Right ventricle myocardium superior (tissue), 1 donor: Measurements from ENCODE around the gene CST11. TPM values are rescaled to one million over a fixed set of nuclear protein-coding genes. Genes with fewer than 3 reads are reported as not detected.
A peak's percentile ranks its signal among the peaks of the same experiment; 100 is the strongest.

Experiments
- ATAC-seq: fragments of 200-7000 bp; cut with Tn5 transposase; one replicate; pipeline ENCODE4 v1.9.1; 2020; ENCODE audit warnings: mild to moderate bottlenecking; ENCODE audit not compliant: poor library complexity
- DNase-seq: peaks from one replicate; pipeline ENCODE4 v3.0.0-alpha.2; 2020
- intact Hi-C: fragments of 100-400 bp; cut with DNase I; formaldehyde crosslinking; loops from one replicate; pipeline ENCODE4 v1.11.2; 2022
- total RNA-seq: library from RNA; stranded (reverse); fragmentation: NEBNext Ultra II Directional; extraction: Animal tissue kit (Norgen Biotek cat#: 25700); gene quantifications from one replicate; pipeline ENCODE4 v1.2.1, GENCODE V29; 2021
- donor health status: DM: no; HTN: yes; CAD: no; lungs with severe emphysema.

Gene CST11
- total RNA-seq, 1 donor from 2014 or later: not detected

DNA sequence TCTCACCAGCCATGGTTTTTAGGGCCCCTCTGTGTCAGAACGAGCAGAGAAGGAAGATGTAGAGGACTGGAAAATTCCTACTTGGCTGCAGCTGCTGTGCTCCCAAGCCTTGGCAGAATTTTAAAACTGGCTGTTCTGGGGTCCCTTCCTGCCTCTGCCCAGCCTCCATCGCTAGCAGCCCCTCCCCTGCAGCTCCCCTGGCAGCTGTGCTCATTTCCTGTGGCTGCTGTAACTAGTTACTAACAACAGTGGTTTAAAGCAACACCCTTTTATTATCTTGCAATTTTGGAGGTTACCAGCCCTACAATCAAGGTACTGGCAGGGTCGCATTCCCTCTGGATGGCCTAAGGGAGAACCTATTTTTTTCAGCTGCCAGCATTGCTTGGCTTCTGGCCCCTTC lies 3.7 kb upstream of the CST11 start:
- intact Hi-C loops: no loop called here
- no peak for ATAC-seq
- DNase-seq: no peak

DNA sequence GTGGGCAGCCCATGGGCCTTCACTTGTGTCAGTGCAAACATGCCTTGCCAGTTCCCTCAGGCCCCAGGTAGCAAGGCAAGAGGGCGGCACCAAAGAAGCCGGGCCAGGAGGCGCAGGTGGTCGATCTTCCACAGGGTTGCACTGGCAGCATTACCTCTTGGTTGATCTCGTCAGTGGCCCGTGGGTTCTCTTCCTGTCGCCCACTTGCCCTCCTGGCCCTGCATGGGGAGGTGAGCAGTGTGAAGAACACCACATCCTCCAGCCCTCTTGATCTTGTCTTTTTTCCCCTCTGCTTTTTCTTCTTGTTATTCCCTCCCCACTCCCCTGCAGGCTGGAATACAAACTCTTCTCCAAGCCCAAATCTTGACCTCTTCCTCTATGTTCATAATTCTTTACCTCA lies 3.0 kb upstream of the CST11 start:
- ATAC-seq (no peak), DNase-seq (no peak)
- intact Hi-C loops: no loop called here

DNA sequence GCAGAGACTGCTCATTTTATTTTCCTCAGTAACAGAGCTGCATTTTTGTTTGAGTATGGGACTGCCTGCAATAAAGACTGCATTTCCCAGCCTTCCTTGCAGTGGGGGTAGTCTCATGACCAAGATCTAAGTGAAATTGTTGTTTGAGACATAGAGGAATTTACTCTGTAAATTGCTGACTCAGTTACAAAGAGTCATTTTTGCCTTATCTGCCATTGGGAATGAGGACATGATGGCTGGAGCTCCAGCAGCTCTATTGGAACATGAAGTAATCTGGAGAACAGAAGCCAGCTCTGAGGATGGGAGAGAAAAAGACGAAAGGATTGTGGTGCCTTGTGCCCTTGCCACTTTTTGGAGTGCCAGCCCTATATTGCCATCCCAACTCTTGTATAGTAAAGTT lies 2.1 kb upstream of the CST11 start:
- intact Hi-C loops: no loop called here
- ATAC-seq: no peak
- no peak for DNase-seq

DNA sequence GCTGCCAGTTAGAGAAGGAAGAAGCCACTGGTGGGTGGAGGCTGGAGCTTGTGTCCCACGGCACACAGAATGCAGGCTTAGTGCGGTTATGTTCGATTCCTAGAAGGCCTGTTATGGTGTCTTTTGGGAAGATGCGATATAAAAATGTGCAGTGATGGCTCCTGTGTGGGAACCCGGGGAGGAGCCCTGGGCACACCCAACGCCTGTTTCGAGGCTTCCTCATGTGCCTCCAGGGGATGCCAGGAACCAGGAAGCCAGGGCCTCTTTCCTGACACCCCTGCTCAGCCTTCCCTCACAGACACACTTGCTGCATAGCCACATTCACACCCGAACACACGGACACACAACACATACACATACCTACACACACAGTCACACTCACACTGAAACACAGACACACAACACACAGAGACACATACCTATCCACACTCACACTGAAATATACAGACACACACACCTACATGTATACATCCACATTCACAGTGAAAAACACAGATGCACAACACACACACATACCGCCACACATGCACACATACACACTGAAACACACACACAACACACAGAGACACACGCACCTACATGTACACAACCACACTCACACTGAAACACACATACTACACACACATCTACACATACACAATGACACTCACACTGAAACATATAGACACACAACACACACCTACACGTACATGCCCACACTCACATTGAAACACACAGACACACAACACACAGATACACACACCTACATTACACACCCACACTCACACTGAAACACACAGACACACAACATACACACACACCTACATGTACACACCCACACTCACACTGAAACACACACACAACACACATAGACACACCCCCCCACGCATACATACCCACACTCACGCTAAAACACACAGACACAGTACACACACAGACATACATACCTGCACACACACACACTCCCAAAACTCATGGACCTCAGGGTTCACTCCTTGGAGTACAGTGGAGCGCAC lies 1.2 kb upstream of the CST11 start:
- no peak for DNase-seq
- no peak for ATAC-seq
- intact Hi-C loops: no loop called here

DNA sequence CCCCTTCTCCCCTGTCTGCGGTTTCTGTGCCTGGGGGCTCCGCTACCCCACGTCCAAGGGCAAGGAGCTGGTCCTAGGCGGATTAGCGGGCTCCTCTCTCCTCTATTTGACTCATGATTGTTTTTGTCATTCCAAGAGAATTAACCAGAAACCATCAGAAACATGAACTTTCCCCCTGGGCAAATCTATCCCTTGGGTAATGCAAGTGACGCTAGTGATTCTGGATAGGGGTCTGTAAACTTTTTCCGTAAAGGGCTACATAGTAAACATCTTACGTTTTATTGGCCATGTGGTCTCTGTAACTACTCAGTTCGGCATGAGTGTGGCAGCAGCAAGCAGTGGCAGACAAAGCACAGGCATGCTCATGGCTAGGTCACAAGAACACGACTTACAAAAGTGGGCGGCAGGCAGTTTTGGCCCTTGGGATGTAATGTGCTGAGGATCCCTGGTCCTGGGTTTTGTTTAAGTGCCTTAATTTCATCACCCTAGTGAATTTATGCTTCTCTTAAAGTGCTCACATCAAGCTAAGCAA lies 654 bp downstream of the CST11 start:
- intact Hi-C loops: no loop called here

DNA sequence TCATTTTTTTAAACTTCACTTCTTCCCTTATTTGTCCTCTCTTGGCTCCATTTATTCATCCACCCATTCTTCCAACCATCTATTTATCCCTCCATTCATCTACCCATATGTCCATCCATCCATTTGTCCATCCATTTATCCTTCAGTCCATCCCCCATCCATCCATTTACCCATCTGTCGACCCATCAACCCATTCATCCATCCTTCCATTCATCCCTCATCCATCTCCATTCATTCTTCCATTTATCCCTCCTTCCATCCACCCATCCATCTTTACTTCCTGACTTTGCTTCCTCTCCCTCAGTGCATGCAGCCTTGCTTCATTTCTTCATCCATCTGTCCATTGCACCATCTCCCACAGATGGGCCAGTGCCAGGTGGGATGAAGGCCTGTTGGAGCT lies 1.8 kb downstream of the CST11 start:
- DNase-seq: no peak
- intact Hi-C loops: no loop called here
- ATAC-seq: no peak

More for the DNA sequence above, 654 bp downstream of the CST11 start:
- no peak for ATAC-seq
- no peak for DNase-seq

DNA sequence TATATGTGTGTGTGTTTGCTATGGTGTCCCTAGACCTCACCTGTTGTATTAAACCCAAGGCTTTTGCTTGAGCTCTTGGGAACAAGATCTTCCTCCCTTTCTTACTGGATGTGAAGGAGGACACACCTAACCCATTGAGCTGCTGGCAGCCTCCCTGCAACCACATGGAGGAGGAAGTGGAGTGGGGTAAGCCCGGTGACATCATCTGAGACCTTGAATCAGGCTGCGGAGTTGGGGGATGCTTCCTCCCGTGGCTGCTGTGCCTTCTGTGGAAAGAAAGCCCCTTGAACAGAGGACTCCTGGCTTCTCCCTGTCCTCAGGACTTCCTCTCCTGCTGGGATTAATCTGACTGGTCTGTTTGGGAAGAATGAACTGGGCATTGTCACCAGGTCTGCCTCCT lies 3.3 kb downstream of the CST11 start:
- ATAC-seq: no peak
- intact Hi-C loops: loop anchor here (10.0 kb wide), 1 partner anchor 155 kb away; the partner anchor contains the start of gene CST9
- DNase-seq: no peak

DNA sequence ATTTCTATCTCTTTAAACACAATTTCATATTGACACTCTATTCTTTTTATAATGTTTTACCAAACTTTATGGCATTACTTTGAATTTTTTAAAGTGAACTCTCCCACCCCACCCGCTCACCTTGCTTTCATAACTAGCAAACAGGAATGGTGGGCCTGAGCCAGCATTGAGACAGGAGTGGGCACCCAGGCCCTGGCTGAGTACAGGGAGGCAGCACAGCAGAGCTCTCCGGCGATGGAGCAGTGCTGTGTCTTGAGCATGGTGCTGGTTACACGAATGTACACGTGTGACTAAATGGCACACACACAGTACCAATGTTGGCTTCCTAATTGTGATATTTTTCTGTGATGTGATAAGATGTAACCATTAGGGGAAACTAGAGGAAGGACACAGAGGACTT lies 4.5 kb downstream of the CST11 start:
- intact Hi-C loops: loop anchor here (10.0 kb wide), 1 partner anchor 157 kb away; the partner anchor contains the start of gene CST9
- DNase-seq: no peak
- no peak for ATAC-seq

DNA sequence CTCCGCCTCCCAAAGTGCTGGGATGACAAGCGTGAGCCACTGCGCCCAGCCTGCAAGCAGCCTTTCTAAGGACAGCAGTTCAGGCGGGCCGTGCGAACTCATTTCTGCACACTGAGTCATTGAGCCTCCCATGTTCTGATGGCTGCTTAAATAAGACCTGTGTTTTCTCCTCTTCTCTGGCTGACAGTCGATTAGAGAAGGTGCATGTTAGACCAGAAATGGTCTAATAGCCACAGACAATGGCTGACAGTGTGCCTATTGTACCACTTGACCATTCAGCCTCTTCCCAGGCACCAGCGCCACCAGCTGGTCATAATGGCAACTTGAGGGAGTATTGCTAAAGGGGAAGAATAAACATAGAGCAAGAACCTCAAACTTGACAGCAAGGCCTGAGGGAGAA lies 6.2 kb downstream of the CST11 start:
- peak; percentile 82 for ATAC-seq
- peak; percentile 61 for DNase-seq
- intact Hi-C loops: loop anchor here (10.0 kb wide), 1 partner anchor 158 kb away; the partner anchor contains the start of gene CST9

DNA sequence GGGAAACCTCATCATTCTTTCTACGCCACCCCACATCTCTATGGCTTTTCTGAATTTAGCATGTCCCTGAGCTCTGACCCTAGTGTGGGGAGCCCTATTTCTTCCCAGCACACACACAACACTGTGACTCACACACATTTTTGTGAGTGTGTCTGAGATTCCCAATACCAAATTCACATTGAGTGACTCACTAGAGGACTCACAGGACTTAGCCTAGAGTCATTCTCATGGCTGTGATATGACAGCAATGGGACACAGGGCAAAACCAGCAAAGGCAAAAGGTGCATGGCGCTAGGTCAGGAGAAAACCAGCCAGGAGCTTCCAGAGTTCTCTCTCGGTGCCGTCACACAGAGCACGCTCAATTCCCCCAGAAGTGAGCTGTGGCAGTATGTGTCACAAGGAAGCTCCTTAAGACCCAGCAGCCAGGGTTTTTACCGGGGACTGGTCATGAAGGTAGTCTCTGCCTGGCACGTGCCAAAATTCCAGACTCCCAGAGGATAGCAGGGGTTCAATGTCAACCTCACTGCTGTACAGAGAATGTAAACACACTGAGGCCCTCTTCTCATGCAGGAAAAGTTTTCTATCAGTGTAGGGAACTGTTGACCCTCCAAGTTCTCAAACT lies 7.0 kb downstream of the CST11 start:
- intact Hi-C loops: loop anchor here (10.0 kb wide), 1 partner anchor 159 kb away; the partner anchor contains the start of gene CST9
- DNase-seq: no peak
- ATAC-seq: no peak

DNA sequence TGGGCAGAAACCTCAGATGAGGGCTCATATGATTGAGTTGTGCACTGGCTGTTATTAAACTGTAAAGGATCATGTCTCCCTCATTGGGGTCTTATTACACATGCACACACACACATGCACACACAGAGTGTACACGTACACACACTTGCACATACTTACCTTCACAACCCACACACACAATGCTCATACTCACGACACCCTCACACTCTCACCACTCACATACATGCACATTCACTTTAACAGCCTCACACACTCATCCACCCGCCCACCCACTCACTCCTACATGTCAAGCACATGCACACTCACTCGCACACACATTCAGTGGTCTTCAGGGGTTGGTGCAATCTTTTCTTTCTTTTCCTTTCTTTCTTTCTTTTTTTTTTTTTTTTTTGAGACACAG lies 7.8 kb downstream of the CST11 start:
- ATAC-seq (no peak), DNase-seq (no peak)
- intact Hi-C loops: loop anchor here (10.0 kb wide), 1 partner anchor 160 kb away; the partner anchor contains the start of gene CST9

DNA sequence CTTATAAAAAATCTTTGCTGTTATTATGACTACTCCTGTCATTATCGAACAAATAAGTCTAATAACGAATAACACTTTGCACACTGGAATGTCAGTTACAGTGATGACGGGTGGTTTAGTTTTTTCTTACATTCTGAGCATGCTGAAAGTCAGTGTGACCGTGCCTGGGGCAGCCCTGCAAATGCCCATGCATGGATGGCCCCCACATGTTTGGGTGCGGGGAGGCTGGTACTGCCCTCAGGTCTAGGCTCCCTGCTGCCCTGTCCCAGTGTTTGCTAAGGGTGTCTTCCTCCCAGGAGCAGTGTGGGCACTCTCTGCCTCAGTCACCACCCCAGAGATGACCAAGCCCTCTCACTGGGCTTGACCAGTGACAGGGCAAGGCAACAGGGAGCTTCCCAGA lies 10.2 kb downstream of the CST11 start:
- DNase-seq (no peak), ATAC-seq (no peak)
- intact Hi-C loops: loop anchor here (10.0 kb wide), 1 partner anchor 162 kb away; the partner anchor contains the start of gene CST9

DNA sequence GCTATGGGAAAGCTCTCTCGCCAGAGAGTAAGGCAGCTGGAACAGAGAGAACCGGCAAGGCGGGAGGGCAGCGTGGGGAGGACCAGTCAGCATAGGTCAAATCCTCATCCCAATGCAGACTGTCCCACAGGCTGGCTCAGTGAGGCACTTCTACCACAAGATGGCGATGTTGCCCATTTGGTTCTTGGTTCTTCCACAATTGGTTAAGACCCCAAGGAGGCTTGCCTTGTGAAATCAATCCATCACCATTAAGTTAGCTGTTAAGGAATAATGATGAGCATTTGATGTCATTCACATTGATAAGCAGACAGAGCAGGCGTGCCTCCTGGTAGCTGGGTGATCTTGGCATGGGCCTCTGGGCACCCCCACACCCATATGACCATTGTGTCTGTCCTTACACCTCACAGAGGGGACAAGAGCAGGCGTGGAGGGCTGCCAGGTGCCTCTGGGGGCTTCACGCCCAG lies 10.8 kb downstream of the CST11 start:
- DNase-seq: peak; percentile 57
- intact Hi-C loops: loop anchor here (10.0 kb wide), 1 partner anchor 163 kb away; the partner anchor contains the start of gene CST9
- ATAC-seq: peak; percentile 87

DNA sequence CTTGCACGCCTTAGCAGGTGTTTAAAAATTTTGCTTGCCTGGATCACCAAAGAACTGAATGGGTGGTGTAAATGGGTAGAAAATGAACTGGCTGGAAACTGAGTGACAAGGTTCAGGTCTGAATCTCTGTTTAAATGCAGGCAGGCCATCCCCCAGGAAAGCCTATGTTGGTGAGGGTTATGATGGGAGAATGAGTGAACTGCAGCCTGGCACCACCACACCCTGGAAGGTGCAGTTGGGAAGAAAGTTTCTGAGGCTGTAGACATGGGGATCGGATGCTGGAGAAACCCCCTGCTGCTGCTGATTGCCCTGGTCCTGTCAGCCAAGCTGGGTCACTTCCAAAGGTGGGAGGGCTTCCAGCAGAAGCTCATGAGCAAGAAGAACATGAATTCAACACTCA lies 12.7 kb downstream of the CST11 start:
- intact Hi-C loops: loop anchor here (10.0 kb wide), 1 partner anchor 165 kb away; the partner anchor contains the start of gene CST9
- DNase-seq: no peak
- ATAC-seq: no peak

DNA sequence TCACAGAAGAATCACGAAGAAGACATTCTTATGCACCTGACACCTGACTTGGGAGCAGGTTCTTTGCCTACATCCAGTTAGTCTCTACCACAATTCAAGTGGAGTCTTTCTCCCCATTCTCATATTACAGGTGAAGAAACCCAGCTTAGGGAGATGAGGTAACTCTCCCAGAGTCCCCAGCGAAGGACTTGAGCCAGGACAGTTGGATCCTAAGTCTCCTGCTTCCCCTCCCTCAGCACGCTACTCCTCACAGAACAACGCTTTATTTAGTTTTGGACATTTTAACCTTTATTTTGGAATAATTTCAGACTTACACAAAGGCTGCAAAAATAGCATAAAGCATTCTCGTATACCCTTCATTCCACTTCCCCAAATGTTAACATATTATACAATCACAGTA lies 14.0 kb downstream of the CST11 start:
- DNase-seq (no peak), ATAC-seq (no peak)
- intact Hi-C loops: no loop called here

DNA sequence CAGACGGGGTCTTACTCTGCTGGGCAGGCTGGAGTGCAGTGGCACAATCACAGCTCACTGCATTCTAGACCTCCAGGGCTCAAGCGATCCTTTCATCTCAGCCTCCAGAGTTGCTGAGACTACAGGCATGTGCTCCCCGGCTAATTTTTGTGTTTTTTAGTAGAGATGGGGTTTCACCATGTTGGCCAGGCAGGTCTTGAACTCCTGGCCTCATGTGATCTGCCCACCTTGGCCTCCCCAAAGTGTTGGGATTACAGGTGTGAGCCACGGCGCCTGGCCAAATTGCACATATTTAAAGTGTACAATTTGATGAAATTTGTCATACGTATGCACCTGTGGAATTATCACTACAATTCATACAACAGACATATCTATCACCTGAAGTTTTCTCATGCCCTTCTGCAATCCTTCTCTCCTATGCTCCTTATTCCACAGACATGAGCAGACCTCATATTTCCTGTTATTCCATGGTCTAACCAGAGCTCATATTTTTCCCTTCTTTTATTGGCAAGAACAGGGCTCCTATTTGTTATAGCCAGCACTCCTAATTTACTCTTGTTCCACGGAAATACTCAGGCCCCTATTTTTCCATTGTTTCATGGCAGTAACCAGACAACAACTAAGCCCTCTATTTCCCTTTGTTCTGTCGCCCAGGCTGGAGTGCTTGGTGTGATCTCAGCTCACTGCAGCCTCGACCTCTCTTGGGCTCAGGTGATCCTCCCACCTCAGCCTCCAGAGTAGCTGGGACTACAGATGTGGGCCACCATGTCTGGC lies 15.4 kb downstream of the CST11 start:
- intact Hi-C loops: no loop called here
- DNase-seq (no peak), ATAC-seq (no peak)

DNA sequence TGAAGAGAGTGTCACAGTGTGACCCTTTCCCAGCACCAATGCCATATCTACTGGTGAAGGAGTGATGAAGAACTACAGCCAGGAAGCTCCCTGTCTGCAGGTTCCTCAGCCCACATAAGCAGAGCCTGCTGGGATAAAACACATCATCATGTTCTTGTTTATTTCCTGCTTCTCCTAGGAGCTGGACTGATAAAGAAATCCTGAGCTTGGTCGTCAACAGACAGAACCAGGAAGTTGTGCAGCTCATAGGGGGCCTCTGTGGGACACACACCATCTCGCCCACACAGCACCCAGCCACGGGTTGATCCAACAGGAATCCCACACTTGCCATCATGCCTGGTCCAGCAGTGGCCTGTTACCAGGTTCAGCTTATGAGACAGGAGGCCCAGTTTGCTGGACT lies 16.0 kb downstream of the CST11 start:
- peak; percentile 20 for ATAC-seq
- no peak for DNase-seq

More for the DNA sequence above, 16.0 kb downstream of the CST11 start:
- intact Hi-C loops: no loop called here
